HG03060 (cell line): ENCODE results near the gene FTO.

Experiments used
- ATAC-seq: cut with Tn5 transposase; IDR thresholded peaks from one replicate; pipeline ENCODE4 v1.9.1; 2021; ENCODE audit warnings: low read depth, moderate number of reproducible peaks; ENCODE audit not compliant: unreplicated experiment

FTO gene

GRCh38 chr16:53775821-53776431 is 72.0 kb downstream of the FTO start:
- ATAC-seq, result no peak

- ATAC-seq, result no peak
Measured at GRCh38 chr16:53779186-53779585, 75.2 kb downstream of the FTO start.

DNA sequence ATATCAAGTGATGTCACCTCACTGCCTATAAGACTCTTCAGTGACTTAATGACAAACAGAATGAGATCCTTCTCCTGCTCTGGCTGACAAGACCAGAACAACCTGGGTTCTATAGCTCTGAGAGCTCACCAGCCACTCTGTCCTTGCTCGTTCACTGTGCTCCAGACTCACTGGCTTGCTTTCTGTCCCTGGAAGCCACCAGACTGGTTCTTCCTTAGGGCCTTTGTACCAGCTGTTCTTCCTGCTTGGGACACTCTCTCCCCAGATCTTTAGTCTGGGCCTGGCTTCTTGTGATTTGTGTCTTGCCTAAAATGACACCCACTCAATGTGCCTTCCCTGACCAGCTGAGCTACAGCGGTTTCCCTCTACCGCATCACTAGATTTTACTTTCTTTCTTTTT is 76.1 kb downstream of the FTO start:
- ATAC-seq, result no peak

DNA sequence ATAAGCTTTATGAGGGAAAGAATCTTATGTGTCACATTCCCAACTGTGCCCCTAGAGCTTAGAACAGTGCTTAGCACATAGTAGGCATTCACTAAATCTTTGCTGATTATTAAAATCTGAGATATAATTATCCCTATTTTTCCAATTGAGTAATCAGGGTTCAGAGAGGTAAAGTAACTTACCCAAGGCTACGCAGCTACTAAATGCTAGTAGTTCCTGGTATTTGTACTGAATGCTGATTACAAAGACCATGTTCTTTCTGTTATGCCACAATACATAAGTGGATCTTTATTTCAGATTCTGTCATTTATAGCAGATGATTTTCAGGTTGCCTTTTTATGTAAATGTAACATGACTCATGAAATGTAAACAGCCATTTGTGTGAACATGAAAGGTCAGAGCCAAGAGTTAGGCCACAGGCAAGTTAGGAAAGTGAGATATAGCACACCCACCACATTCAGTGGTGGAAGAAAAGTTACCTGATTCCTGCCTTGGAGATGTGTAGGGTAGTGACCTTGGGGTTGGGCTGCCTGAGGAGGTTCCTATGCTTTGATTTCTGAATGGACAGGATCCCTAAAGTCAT is 77.2 kb downstream of the FTO start:
- no peak for ATAC-seq

GRCh38 chr16:53782148-53782547 is 78.2 kb downstream of the FTO start:
- ATAC-seq, result no peak

DNA sequence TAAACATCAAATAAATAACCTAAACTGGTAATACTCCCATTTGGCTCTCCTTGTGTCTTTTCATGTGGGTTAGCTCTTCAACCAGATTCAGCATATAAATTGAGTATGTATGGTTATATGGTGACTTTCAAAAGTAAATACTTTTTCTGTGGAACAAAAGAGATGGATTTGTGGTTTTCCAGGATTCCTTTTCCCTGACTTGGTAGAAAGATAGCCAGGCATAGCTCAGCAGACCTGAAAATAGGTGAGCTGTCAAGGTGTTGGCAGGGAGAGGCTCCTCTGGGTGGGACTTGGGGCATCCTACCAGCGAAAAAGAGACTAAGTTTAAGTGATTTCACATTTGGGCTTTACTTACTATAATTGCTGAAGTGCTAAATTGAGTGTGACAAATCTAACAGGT is 80.3 kb downstream of the FTO start:
- no peak for ATAC-seq

GRCh38 chr16:53785044-53785443 is 81.1 kb downstream of the FTO start:
- no peak for ATAC-seq

DNA sequence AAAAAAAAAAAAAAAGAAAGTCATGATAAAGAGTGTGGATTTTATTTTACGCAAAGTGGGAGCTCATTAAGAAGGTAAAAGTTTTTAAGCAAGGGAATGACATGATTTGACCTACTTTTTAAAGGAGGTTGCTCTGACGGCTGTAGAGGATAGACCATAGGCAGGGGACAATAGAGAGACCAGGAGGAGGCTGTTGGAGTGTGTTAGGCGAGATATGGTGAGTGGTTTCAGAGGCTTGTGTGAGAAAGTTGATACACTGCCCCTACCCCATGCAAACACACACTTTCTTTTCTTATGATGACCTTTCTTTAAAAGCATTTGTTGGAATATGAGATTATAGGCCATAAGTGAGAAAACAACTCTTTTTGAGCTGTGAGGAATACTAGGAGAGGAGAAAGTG is 82.0 kb downstream of the FTO start:
- ATAC-seq, result no peak

DNA sequence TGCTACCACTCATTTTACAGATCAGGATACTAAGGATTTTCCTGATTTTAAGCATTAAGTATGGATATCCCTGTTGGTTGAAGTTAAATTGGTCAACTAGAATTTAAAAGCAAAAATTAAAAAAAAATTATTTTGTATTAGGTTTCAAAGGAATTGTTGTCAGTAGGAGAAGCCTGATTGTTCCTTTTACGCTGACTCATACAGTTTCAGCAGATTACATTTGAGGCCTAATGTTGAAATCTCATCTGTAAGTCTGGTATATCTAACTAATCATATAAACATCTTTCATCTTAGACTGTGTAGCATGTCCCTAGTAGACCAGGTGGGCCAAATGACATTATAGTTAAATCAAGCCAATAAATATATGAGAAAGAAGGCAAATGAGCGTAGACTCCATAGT is 83.5 kb downstream of the FTO start:
- ATAC-seq, result no peak

GRCh38 chr16:53789137-53789536 is 85.2 kb downstream of the FTO start:
- no peak for ATAC-seq

GRCh38 chr16:53792161-53792951 is 88.4 kb downstream of the FTO start:
- ATAC-seq, result no peak

GRCh38 chr16:53803451-53803850 is 99.5 kb downstream of the FTO start:
- ATAC-seq, result no peak

DNA sequence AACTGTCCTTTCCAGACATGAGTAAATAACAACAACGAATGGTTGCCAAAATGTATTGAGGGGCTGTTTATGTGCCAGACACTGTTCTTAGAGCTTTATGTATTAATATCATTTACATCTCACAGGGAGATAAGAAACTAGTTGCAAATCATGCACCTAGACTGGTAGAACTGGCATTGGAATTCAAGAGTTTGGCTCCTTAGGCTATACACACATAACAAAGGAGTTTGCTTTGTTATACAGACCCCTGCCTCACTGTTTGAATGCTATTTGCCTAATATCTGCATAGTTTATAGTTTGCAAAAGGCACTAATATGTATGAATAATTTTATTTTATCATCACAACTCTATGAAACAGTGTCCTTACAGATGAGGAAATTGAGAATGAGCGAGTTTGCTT is 100.0 kb downstream of the FTO start:
- ATAC-seq, result no peak

- no peak for ATAC-seq
Measured at GRCh38 chr16:53804467-53804866, 100.5 kb downstream of the FTO start.

DNA sequence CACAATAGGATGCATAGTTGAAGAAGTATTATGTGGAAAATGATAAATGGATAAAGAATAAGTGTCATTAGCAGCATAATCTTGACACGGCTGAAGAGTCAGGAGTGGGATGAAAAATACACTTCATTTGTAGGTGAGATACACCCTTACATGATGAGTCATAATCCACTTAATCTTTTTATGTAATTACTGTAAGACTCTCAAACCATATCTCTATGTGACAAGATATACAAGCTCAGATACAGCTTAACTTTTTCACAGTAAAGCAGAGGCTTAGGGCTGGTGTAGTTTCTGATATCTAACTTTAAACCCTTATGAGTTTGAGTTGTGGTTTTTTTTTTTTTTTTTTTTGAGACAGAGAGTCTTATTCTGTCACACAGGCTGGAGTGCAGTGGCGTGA is 101.2 kb downstream of the FTO start:
- ATAC-seq, result no peak

DNA sequence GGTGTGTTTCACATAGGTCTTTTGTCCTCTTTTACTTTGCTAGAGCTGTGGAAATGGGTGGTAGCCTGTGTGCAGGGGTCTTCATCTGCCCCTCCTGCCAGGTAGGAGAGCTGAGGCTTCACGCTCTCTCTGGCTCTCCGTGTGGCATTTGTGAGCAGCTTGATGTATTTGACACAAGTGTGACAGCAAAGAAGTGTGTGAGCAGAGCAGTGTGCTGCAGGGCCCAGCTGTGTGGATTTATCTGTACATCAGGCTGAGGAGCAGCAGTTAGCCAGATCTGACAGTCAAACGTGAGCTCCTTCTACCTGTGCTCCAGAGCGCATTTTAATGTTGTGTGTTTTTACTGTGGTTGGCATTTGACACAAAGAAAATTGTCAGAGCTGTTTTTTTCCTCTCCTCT is 101.8 kb downstream of the FTO start:
- no peak for ATAC-seq

DNA sequence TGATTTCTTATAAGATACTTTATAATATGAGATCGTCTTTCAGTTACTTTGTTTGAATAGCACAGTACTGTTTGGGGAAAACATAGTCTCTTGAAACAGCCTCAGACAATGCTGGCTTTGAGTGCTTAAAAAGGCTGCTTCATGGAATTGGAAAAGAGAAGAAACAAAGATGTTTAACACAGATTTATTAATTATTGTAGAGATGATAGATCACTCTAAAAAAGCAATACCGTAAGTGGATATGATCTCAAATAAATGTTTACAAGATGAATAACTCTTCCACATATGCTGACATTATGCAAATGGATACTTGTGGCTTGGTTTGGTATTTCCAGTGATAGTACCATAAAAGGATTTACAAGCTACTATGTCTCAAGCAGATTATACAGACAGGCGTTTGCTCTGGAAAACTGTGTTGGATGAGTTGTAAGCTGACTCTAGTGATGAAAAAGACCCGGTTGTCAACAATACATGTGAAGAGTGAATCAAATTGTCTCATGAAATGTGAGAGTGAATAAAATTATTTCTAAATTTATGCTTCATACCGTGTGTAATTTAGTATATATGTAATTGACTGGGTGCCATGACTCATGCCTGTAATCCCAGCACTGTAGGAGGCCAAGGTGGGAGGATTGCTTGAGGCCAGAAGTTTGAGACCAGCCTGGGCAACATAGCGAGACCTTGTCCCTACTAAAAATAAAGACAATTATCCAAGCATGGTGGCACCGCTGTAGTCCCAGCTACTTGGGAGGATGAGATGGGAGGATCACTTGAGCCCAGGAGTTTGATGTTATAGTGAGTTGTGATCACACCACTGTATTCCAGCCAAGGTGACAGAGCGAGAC is 105.4 kb downstream of the FTO start:
- no peak for ATAC-seq

- ATAC-seq, result no peak
Measured at GRCh38 chr16:53812914-53813313, 109.0 kb downstream of the FTO start.

DNA sequence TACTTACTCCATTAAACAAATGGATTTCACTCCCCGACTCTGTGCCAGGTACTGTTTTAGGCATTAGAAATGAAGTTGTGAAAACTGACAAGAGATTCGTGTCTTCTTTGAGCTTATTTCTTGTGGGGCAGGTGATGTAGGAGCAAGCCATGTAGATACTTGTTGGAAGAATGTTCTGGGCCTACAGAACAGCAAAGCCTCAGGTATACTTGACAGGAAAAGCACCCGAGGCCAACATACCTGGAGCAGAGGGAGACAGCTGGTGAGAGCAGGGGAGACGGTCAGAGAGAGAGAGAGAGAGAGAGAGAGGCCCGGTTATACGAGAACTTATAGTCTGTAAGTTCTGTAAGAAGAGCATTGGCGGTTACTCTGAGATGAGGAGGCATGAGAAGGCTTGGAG is 110.8 kb downstream of the FTO start:
- ATAC-seq, result no peak

DNA sequence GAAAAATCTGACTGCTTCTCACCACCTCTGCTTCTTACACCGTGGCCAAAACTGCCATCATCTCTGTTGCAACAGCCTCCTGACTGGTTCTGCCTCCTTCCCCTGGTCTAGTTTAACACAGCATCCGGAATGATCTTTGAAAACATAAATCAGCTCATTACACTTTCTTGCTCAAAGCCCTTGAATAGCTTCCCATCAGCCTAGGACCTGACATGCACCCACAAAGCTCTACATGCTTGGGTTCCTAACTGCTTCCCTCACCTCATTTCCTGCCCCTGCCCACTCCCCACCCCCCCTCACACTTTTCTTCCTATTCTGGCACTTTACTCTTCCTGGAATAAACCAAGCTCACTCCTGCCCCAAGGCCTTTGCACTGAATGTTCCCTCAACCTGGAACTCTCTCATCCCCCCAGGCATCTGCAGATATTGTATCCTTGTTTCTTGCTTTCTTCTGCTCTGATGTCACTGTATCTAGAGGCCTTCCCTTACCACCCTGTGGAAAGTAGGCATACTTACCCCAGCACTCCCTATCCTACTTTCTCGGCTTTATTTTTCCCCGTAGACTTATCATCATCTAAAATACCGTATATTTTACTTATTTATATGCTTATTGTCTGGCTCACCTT is 112.4 kb downstream of the FTO start:
- ATAC-seq, result no peak
